HL-60/S4 (cell line): ENCODE data around the gene CHTOP.
"Not testable (repeated sequence)": the region's sequence is repeated elsewhere in the genome, so short reads cannot be mapped to it uniquely, and the experiment has no call there.

Experiments
- in situ Hi-C: fragments of 300-500 bp; cut with MboI; formaldehyde crosslinking; loops from 2 replicates; pipeline ENCODE4 v1.14.3; 2022; ENCODE audit warnings: low sequenced_read_pairs

CHTOP gene

GRCh38 chr1:153658400-153659174 is 24.7 kb downstream of the CHTOP start, which contains the start of gene SNAPIN:
TSS of gene SNAPIN (plus strand) at chr1:153658703. CDS start at chr1:153658744, 41 bp downstream.
- in situ Hi-C loops = no loop called here

DNA sequence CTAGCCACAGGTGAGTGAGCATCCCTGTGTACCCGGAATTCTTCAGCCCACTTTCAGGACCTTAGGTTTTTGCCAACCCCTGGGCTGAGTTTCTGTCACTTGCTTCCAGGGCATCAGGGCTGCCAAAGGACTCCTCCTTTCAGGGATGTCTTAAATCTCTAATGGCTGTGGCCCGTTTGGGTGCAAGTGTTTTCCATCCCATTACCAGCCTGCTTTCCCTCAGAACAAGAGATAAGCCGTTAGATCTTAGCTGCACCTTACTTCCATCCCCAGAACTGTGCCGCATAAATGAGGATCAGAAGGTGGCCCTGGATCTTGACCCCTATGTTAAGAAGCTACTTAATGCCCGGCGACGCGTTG is 25.3 kb downstream of the CHTOP start:
- in situ Hi-C loops = no loop called here

DNA sequence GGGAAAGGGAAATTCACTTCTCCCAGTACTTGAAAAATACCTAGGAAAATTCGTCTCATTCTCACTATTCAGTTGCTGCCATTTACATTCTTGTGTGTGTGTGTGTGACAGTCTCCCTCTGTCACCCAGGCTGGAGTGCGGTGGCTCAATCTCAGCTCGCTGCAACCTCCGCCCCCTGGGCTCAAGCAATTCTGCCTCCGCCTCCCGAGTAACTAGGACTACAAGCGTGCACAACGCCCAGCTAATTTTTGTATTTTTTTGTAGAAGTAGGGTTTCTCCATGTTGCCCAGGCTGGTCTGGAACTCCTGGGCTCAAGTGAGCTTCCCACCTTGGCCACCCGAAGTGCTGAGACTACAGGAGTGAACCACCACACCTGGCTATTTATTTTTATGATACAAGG is 25.8 kb downstream of the CHTOP start:
- in situ Hi-C loops = no loop called here

- in situ Hi-C loops = no loop called here
These were observed 27.3 kb downstream of the CHTOP start for GRCh38 chr1:153661111-153661708.

DNA sequence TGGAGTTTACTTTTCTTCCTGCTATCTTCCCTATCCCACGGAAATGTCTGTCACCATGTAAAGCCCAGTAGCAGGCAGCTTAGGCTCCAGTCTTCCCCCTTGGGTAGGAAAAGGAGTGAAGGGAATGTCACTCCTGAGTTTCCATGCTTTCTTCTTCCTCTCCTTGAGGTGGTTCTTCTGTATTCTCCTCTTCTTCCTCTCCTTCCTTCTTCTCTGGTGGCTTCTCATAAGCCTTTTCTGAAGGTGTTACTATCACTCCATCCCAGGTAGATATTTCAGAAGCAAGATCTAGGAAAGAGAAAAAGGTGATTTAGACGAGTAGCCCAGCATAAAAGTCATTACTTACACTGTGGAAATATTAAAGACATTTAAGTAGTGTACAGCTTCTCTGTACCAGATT is 28.4 kb downstream of the CHTOP start:
- in situ Hi-C loops = no loop called here

- in situ Hi-C loops = no loop called here
These were observed 29.3 kb downstream of the CHTOP start for GRCh38 chr1:153663211-153663610.

DNA sequence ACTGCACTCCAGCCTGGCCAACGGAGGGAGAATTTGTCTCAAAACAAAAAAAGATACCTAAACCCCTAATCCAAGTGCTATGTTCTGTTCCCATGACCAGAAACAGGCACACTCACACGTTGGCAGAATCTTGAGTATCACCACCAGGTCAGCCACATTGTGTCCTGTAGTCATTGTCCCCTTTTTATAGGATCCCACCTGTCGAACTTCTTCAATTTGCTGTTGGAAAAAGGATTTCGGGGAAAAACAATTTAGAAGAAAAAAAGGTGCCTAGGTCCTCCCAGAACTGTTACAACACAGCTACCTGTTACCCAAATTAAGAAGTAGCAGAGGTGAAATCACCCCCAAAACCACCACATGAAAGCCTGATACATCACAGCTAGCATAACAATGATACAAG is 33.6 kb downstream of the CHTOP start:
- in situ Hi-C loops = no loop called here

GRCh38 chr1:153668672-153669071 is 34.8 kb downstream of the CHTOP start:
- in situ Hi-C loops = not testable (repeated sequence)

DNA sequence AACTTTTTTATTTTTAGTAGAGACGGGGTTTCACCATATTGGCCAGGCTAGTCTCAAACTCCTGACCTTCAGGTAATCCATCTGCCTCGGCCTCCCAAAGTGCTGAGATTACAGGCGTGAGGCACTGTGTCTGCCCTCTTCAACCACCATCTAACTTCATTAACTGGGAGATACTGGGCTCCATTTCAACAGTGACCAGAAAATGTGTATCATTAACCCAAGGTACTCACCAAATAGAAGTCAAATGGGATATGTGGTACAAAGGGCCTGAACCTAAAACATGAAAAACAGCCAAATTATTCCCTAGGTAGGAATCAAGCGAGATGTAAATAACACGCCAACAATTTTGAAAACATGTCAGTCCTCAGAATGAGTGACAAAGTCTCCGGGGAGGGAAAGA is 35.7 kb downstream of the CHTOP start:
- in situ Hi-C loops = no loop called here

GRCh38 chr1:153670257-153670858 is 36.5 kb downstream of the CHTOP start:
- in situ Hi-C loops = no loop called here

DNA sequence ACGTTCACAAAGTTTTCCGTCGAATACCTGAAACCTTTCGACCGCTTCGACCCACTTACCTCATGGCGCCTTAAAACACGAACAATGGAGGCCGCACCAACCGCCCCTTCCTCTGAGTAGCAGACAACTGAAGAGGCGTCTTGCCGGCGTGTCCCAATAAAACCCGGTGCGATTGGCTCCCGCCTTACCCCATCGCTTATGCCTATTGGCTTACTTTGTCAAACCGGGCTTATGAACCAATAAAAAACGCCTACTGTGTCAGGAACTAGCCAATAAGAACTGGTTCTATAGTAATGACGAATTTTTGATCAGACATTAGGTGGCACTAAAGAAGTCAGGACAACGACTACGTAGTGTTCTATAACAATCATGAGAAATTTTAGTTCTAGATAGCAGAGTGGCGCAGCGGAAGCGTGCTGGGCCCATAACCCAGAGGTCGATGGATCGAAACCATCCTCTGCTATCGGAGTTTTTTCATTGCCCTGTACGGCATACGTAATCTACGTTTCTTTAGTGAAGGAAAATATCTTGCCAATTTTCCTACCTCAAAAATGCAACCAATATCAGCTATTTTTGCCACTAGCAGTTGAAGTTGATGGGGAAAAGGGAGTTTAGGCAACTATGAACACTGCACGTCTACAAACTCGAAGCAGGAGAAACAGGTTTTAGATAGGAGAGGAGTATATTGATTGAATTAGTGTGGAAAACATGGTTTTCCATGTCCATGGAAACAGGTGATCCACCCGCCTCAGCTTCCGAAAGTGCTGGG is 37.2 kb downstream of the CHTOP start, which contains the start of gene ILF2:
Gene ILF2 (minus strand): TSS at position 135 of the 769 bp plus-strand sequence. CDS start 71 bp downstream, at position 64.
- in situ Hi-C loops = no loop called here

GRCh38 chr1:153671628-153672353 is 37.9 kb downstream of the CHTOP start:
- in situ Hi-C loops = not testable (repeated sequence)

- in situ Hi-C loops = no loop called here
These were observed 39.6 kb downstream of the CHTOP start for GRCh38 chr1:153673511-153673910.

GRCh38 chr1:153677718-153678518 is 44.1 kb downstream of the CHTOP start:
- in situ Hi-C loops = loop anchor here (5.0 kb wide), 1 partner anchor 309 kb away; the partner anchor contains the start of gene RAB13

GRCh38 chr1:153678519-153679336 is 44.9 kb downstream of the CHTOP start, which contains the start of gene NPR1:
TSS of gene NPR1 (plus strand) at chr1:153678688. CDS start at chr1:153679109, 421 bp downstream.
- in situ Hi-C loops = loop anchor here (5.0 kb wide), 1 partner anchor 309 kb away; the partner anchor contains the start of gene RAB13

DNA sequence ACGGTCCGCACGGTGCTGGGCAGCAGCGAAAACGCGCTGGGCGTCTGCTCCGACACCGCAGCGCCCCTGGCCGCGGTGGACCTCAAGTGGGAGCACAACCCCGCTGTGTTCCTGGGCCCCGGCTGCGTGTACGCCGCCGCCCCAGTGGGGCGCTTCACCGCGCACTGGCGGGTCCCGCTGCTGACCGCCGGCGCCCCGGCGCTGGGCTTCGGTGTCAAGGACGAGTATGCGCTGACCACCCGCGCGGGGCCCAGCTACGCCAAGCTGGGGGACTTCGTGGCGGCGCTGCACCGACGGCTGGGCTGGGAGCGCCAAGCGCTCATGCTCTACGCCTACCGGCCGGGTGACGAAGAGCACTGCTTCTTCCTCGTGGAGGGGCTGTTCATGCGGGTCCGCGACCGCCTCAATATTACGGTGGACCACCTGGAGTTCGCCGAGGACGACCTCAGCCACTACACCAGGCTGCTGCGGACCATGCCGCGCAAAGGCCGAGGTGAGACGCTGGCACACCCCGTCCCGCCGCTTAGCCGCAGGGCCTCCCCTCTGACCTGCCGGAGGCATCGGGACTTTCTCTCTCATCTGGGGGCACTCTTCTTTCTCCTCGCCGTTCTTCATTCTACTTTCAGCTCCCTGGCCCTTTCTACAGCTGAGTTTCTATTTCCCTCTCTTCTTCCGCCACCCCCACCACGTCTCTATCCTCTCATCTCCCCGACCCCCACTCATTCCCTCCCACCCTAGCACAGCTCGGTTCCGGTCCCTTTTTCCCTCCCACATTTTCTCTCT is 45.7 kb downstream of the CHTOP start:
- in situ Hi-C loops = loop anchor here (5.0 kb wide), 1 partner anchor 308 kb away; the partner anchor contains the start of gene RAB13

DNA sequence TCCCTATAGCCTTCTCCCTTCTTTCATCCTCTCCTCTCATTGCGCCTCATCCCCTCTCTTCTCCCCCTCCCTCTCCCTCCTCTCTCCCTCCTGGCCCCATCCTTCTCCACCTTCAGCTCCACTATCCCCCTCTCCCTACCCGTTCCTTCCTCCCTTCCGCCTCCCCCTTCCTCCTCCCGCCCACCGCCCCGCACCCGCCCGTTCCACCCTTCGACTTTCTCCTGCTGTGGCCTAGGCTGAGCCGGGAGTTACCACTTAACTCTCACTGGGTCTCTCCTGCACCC is 46.2 kb downstream of the CHTOP start:
- in situ Hi-C loops = no loop called here

- in situ Hi-C loops = no loop called here
These were observed 48.9 kb downstream of the CHTOP start for GRCh38 chr1:153682730-153683129.
